Natural killer cell (primary cell): ENCODE measurements around the gene PDE3A. TPM values are rescaled to one million over a fixed set of nuclear protein-coding genes. Genes with fewer than 3 reads are reported as not detected.

Experiments used
- ATAC-seq, 3 donors: fragments of 150-1000 bp in 2 of 3; fragments of 200-7000 bp in 1 of 3; cut with Tn5 transposase; 1 replicate in 1 of 3; 2 replicates in 2 of 3; pipeline ENCODE4 v1.10.0; 2021; ENCODE audit warnings: mild to moderate bottlenecking in 2 of 3, moderate library complexity in 2 of 3
- DNase-seq, 2 donors: peaks; one replicate each; pipeline versions ENCODE4 v3.0.0 to v3.0.0-alpha.2; 2013 to 2021; ENCODE audit warnings: mixed read lengths in 1 of 2
- H3K27ac ChIP-seq: one replicate; pipeline ENCODE4 v1.5.1; 2013; ENCODE audit warnings: mild to moderate bottlenecking, low read length
- H3K27me3 ChIP-seq: one replicate; pipeline ENCODE4 v1.6.1; 2013; ENCODE audit warnings: low read length; ENCODE audit not compliant: control insufficient read depth, insufficient read depth
- H3K36me3 ChIP-seq: one replicate; pipeline ENCODE4 v1.6.1; 2013; ENCODE audit warnings: low read length; ENCODE audit not compliant: control insufficient read depth, insufficient read depth
- H3K4me1 ChIP-seq: one replicate; pipeline ENCODE4 v1.6.1; 2013; ENCODE audit warnings: low read length; ENCODE audit not compliant: control insufficient read depth, insufficient read depth
- H3K4me3 ChIP-seq: one replicate; pipeline ENCODE4 v1.5.1; 2013; ENCODE audit warnings: low read length
- H3K9me3 ChIP-seq: one replicate; pipeline ENCODE4 v1.6.1; 2013; ENCODE audit warnings: low read length; ENCODE audit not compliant: control insufficient read depth, insufficient read depth
- H3K27ac Mint-ChIP-seq, 2 donors: one replicate each; pipeline ENCODE4 v1.8.0; 2022; ENCODE audit warnings: mild to moderate bottlenecking in 2 of 2, mixed read lengths in 2 of 2, moderate library complexity in 1 of 2
- H3K27me3 Mint-ChIP-seq, 2 donors: one replicate each; pipeline ENCODE4 v1.8.0; 2022; ENCODE audit warnings: low read depth in 2 of 2, mixed read lengths in 2 of 2
- H3K36me3 Mint-ChIP-seq: one replicate; pipeline ENCODE4 v1.8.0; 2022; ENCODE audit warnings: mixed read lengths
- H3K4me1 Mint-ChIP-seq, 2 donors: one replicate each; pipeline ENCODE4 v1.8.0; 2022; ENCODE audit warnings: mixed read lengths in 2 of 2
- H3K4me3 Mint-ChIP-seq: one replicate; pipeline ENCODE4 v1.8.0; 2022; ENCODE audit warnings: mild to moderate bottlenecking, moderate library complexity, mixed read lengths
- H3K9me3 Mint-ChIP-seq, 2 donors: one replicate each; pipeline ENCODE4 v1.8.0; 2022; ENCODE audit warnings: mixed read lengths in 2 of 2
- CTCF ChIP-seq: fragments of 200-600 bp; IDR thresholded peaks from one replicate; pipeline ENCODE4 v1.8.0; 2022; ENCODE audit warnings: antibody characterized with exemption
- WGBS: methylation state at CpG from one replicate; pipeline ENCODE4 v1.1.7; 2013; ENCODE audit warnings: missing lambda C conversion rate; ENCODE audit not compliant: insufficient coverage; 5-methylcytosine and 5-hydroxymethylcytosine counted together
- intact Hi-C: fragments of 100-400 bp; cut with micrococcal nuclease; formaldehyde crosslinking; loops from one replicate; pipeline ENCODE4 v1.14.2; 2022
- total RNA-seq, 4 donors: library from RNA; stranded (reverse); fragments of 120-200 nt in 1 of 4; gene quantifications; one replicate each; pipeline versions ENCODE4 v1.2.3 to v1.2.4, GENCODE V29; 2013 to 2022

PDE3A gene
- total RNA-seq, 3 donors from 2014 or later (not counting 1 experiment from before 2014, with no cell fraction given) = 0.20 to 0.28 (median 0.27) TPM

GRCh38 chr12:20361416-20361815 lies 6.9 kb upstream of the PDE3A start:
- peaks cover 0 to 5% of the 10 kb centered on the region in 2 donors for H3K27me3 Mint-ChIP-seq
- no peaks in the 10 kb centered on the region for H3K9me3 Mint-ChIP-seq
- Histone ChIP-seq H3K4me3 (no peak overlapping the region), H3K36me3 (no peaks in the 10 kb centered on the region), H3K27ac (no peak overlapping the region), H3K27me3 (peaks cover 2% of the 10 kb centered on the region), H3K9me3 (no peaks in the 10 kb centered on the region), H3K4me1 (no peaks in the 10 kb centered on the region)
- DNase-seq = no peak
- no peaks in the 10 kb centered on the region for H3K36me3 Mint-ChIP-seq
- 91% methylated on average over 3 of the region's 3 CpGs for WGBS
- no peak for TF ChIP-seq CTCF
- H3K4me3 Mint-ChIP-seq = no peak overlapping the region
- no peak overlapping the region for H3K27ac Mint-ChIP-seq
- intact Hi-C loops = no loop called here
- no peak for ATAC-seq
- no peaks in the 10 kb centered on the region for H3K4me1 Mint-ChIP-seq

GRCh38 chr12:20364501-20364900 lies 3.8 kb upstream of the PDE3A start:
- H3K27me3 Mint-ChIP-seq = peaks cover 24 to 27% of the 10 kb centered on the region in 2 donors
- Histone ChIP-seq H3K36me3 (no peaks in the 10 kb centered on the region), H3K4me1 (peaks cover 15% of the 10 kb centered on the region), H3K27ac (no peak overlapping the region), H3K27me3 (peaks cover 13% of the 10 kb centered on the region), H3K4me3 (no peak overlapping the region), H3K9me3 (no peaks in the 10 kb centered on the region)
- H3K27ac Mint-ChIP-seq = no peak overlapping the region
- no peak overlapping the region for H3K4me3 Mint-ChIP-seq
- no peaks in the 10 kb centered on the region for H3K9me3 Mint-ChIP-seq
- TF ChIP-seq CTCF = no peak
- intact Hi-C loops = no loop called here
- H3K4me1 Mint-ChIP-seq = peaks cover 11 to 21% of the 10 kb centered on the region in 2 donors
- DNase-seq (no peak), ATAC-seq (no peak)
- no peaks in the 10 kb centered on the region for H3K36me3 Mint-ChIP-seq
- WGBS = 88% methylated on average over 4 of the region's 4 CpGs

GRCh38 chr12:20366776-20367409 lies 1.4 kb upstream of the PDE3A start:
- WGBS = 94% methylated on average over 2 of the region's 2 CpGs

More at GRCh38 chr12:20366776-20367409, 1.4 kb upstream of the PDE3A start:
- no peak for TF ChIP-seq CTCF
- Mint-ChIP-seq H3K4me1 (peaks cover 11 to 27% of the 10 kb centered on the region in 2 donors), H3K4me3 (no peak overlapping the region), H3K36me3 (no peaks in the 10 kb centered on the region), H3K27ac (no peak overlapping the region), H3K9me3 (no peaks in the 10 kb centered on the region), H3K27me3 (peaks cover 38 to 45% of the 10 kb centered on the region in 2 donors)
- peaks cover 22% of the 10 kb centered on the region for H3K4me1 ChIP-seq
- H3K4me3 ChIP-seq = no peak overlapping the region
- intact Hi-C loops = no loop called here
- no peaks in the 10 kb centered on the region for H3K9me3 ChIP-seq
- H3K36me3 ChIP-seq = no peaks in the 10 kb centered on the region
- ATAC-seq (no peak), DNase-seq (no peak)
- H3K27ac ChIP-seq = no peak overlapping the region
- H3K27me3 ChIP-seq = peaks cover 35% of the 10 kb centered on the region
